Karpas-422 (cell line): Measurements from ENCODE around the gene CHCHD6. TPM values are rescaled to one million over a fixed set of nuclear protein-coding genes. Genes with fewer than 3 reads are reported as not detected.

Experiments used
- DNase-seq: peaks from one replicate; pipeline ENCODE4 v3.0.0-alpha.2; 2015
- H2AFZ ChIP-seq: fragments of 200-600 bp; sonication (generic); 2 replicates; pipeline ENCODE4 v1.6.1; 2014; ENCODE audit warnings: antibody characterized with exemption, low read length, mixed read lengths
- H3K27ac ChIP-seq: fragments of 200-600 bp; sonication (generic); 2 replicates; pipeline ENCODE4 v1.5.1; 2014; ENCODE audit warnings: mild to moderate bottlenecking, low read length, moderate library complexity
- H3K27me3 ChIP-seq: fragments of 200-600 bp; sonication (generic); 2 replicates; pipeline ENCODE4 v1.6.1; 2014; ENCODE audit warnings: low read length, mixed read lengths
- H3K36me3 ChIP-seq: fragments of 200-600 bp; sonication (generic); 2 replicates; pipeline ENCODE4 v1.6.1; 2014; ENCODE audit warnings: low read length, mixed read lengths; ENCODE audit not compliant: insufficient read depth
- H3K4me1 ChIP-seq: fragments of 200-600 bp; sonication (generic); 2 replicates; pipeline ENCODE4 v1.6.1; 2014; ENCODE audit warnings: mild to moderate bottlenecking, low read length, mixed read lengths
- H3K4me2 ChIP-seq: fragments of 200-600 bp; sonication (generic); 2 replicates; pipeline ENCODE4 v1.6.1; 2014; ENCODE audit warnings: low read length, low read depth, mild to moderate bottlenecking; ENCODE audit not compliant: poor library complexity, severe bottlenecking
- H3K4me3 ChIP-seq: fragments of 200-600 bp; sonication (generic); 2 replicates; pipeline ENCODE4 v1.5.1; 2014; ENCODE audit warnings: mild to moderate bottlenecking, antibody characterized with exemption, low read length, mixed read lengths
- H3K79me2 ChIP-seq: fragments of 200-600 bp; sonication (generic); 2 replicates; pipeline ENCODE4 v1.6.1; 2014; ENCODE audit warnings: mild to moderate bottlenecking, low read length, mixed read lengths
- H3K9ac ChIP-seq: fragments of 200-600 bp; sonication (generic); 2 replicates; pipeline ENCODE4 v1.6.0; 2014; ENCODE audit warnings: low read length
- H3K9me2 ChIP-seq: fragments of 200-600 bp; sonication (generic), shearing (Covaris generic); replicated peaks from 2 replicates; pipeline ENCODE4 v1.6.0; 2014; ENCODE audit warnings: mild to moderate bottlenecking, low read length, moderate library complexity; ENCODE audit not compliant: insufficient read depth
- H3K9me3 ChIP-seq: fragments of 300-700, 200-600 bp; sonication (generic); 2 replicates; pipeline ENCODE4 v1.6.1; 2014; ENCODE audit warnings: low read length, mixed read lengths
- H4K20me1 ChIP-seq: fragments of 200-600 bp; sonication (generic); 2 replicates; pipeline ENCODE4 v1.6.1; 2014; ENCODE audit warnings: mild to moderate bottlenecking, antibody characterized with exemption, low read length, low read depth; ENCODE audit not compliant: insufficient read depth
- total RNA-seq: library from RNA; depleted of rRNA; stranded (reverse); fragments of >200 nt; shearing (Covaris generic); gene quantifications from 2 replicates; pipeline ENCODE4 v1.2.3, GENCODE V29; 2014; ENCODE audit warnings: low replicate concordance

The CHCHD6 gene
- total RNA-seq, 1 experiment from 2014 or later = 12.8 TPM

GRCh38 chr3:126938520-126939337 lies 234.7 kb downstream of the CHCHD6 start:
- Histone ChIP-seq H3K27me3 (no peaks in the 10 kb centered on the region), H3K4me1 (no peaks in the 10 kb centered on the region), H3K4me2 (no peak overlapping the region), H3K27ac (no peak overlapping the region), H3K4me3 (no peak overlapping the region), H3K9me2 (no peaks in the 10 kb centered on the region), H2AFZ (no peak overlapping the region), H3K79me2 (no peaks in the 10 kb centered on the region), H3K9ac (no peak overlapping the region), H3K9me3 (no peaks in the 10 kb centered on the region), H4K20me1 (peaks cover 20% of the 10 kb centered on the region; the same call in 1 of the 2 replicates), H3K36me3 (no peaks in the 10 kb centered on the region)
- no peak for DNase-seq

GRCh38 chr3:126939338-126939718 lies 235.3 kb downstream of the CHCHD6 start:
- H3K4me1 ChIP-seq = no peaks in the 10 kb centered on the region
- H3K9ac ChIP-seq = no peak overlapping the region
- peaks cover 24% of the 10 kb centered on the region; the same call in 1 of the 2 replicates for H4K20me1 ChIP-seq
- no peaks in the 10 kb centered on the region for H3K79me2 ChIP-seq
- H3K9me2 ChIP-seq = no peaks in the 10 kb centered on the region
- no peak for DNase-seq
- H3K27me3 ChIP-seq = no peaks in the 10 kb centered on the region
- no peak overlapping the region for H3K4me2 ChIP-seq
- H3K9me3 ChIP-seq = no peaks in the 10 kb centered on the region
- no peaks in the 10 kb centered on the region for H3K36me3 ChIP-seq
- H3K27ac ChIP-seq = no peak overlapping the region
- H3K4me3 ChIP-seq = no peak overlapping the region
- H2AFZ ChIP-seq = no peak overlapping the region

GRCh38 chr3:126939733-126940132 lies 235.7 kb downstream of the CHCHD6 start:
- no peak overlapping the region for H3K4me2 ChIP-seq
- H3K9ac ChIP-seq = no peak overlapping the region
- no peaks in the 10 kb centered on the region for H3K4me1 ChIP-seq
- no peaks in the 10 kb centered on the region for H3K9me2 ChIP-seq
- no peaks in the 10 kb centered on the region for H3K36me3 ChIP-seq
- peaks cover 24% of the 10 kb centered on the region; the same call in 1 of the 2 replicates for H4K20me1 ChIP-seq
- H3K4me3 ChIP-seq = no peak overlapping the region
- H3K79me2 ChIP-seq = no peaks in the 10 kb centered on the region
- H3K27me3 ChIP-seq = no peaks in the 10 kb centered on the region
- no peak for DNase-seq
- H3K27ac ChIP-seq = no peak overlapping the region
- no peaks in the 10 kb centered on the region for H3K9me3 ChIP-seq
- no peak overlapping the region for H2AFZ ChIP-seq

- Histone ChIP-seq H3K9ac (no peak overlapping the region), H3K27me3 (no peaks in the 10 kb centered on the region)
Measured at GRCh38 chr3:126941721-126942270, 237.8 kb downstream of the CHCHD6 start.

GRCh38 chr3:126944089-126944965 lies 240.3 kb downstream of the CHCHD6 start:
- Histone ChIP-seq H3K36me3 (no peaks in the 10 kb centered on the region), H2AFZ (no peak overlapping the region), H3K79me2 (no peaks in the 10 kb centered on the region), H3K9me3 (no peaks in the 10 kb centered on the region), H3K27ac (no peak overlapping the region), H3K4me1 (no peaks in the 10 kb centered on the region), H3K27me3 (no peaks in the 10 kb centered on the region), H3K9ac (no peak overlapping the region), H3K4me3 (no peak overlapping the region), H4K20me1 (0 out of 2 replicates have a peak, but pooled peaks cover 15% of the 10 kb centered on the region), H3K9me2 (no peaks in the 10 kb centered on the region), H3K4me2 (no peak overlapping the region)
- DNase-seq = no peak

More at GRCh38 chr3:126941721-126942270, 237.8 kb downstream of the CHCHD6 start:
- Histone ChIP-seq H3K9me3 (no peaks in the 10 kb centered on the region), H3K79me2 (no peaks in the 10 kb centered on the region), H3K27ac (no peak overlapping the region), H2AFZ (no peak overlapping the region), H3K9me2 (no peaks in the 10 kb centered on the region), H3K4me2 (no peak overlapping the region), H3K4me3 (no peak overlapping the region), H3K4me1 (no peaks in the 10 kb centered on the region), H3K36me3 (no peaks in the 10 kb centered on the region), H4K20me1 (peaks cover 20% of the 10 kb centered on the region; the same call in 1 of the 2 replicates)
- DNase-seq = no peak

- no peaks in the 10 kb centered on the region for H3K79me2 ChIP-seq
- H3K36me3 ChIP-seq = no peaks in the 10 kb centered on the region
- H3K27me3 ChIP-seq = no peaks in the 10 kb centered on the region
- no peak for DNase-seq
- no peak overlapping the region for H3K4me3 ChIP-seq
- no peaks in the 10 kb centered on the region for H3K9me3 ChIP-seq
- H3K4me1 ChIP-seq = no peaks in the 10 kb centered on the region
- H2AFZ ChIP-seq = no peak overlapping the region
- no peak overlapping the region for H3K4me2 ChIP-seq
- 0 out of 2 replicates have a peak, but pooled peaks cover 15% of the 10 kb centered on the region for H4K20me1 ChIP-seq
- H3K9ac ChIP-seq = no peak overlapping the region
- H3K27ac ChIP-seq = no peak overlapping the region
- no peaks in the 10 kb centered on the region for H3K9me2 ChIP-seq
Measured at GRCh38 chr3:126945171-126945721, 241.2 kb downstream of the CHCHD6 start.

- no peak for DNase-seq
- Histone ChIP-seq H3K27me3 (no peaks in the 10 kb centered on the region), H3K4me2 (no peak overlapping the region), H3K4me1 (no peaks in the 10 kb centered on the region), H3K36me3 (no peaks in the 10 kb centered on the region), H3K9ac (no peak overlapping the region), H3K27ac (no peak overlapping the region), H3K9me3 (no peaks in the 10 kb centered on the region), H2AFZ (no peak overlapping the region), H4K20me1 (0 out of 2 replicates have a peak, but pooled peaks cover 15% of the 10 kb centered on the region), H3K9me2 (no peaks in the 10 kb centered on the region), H3K4me3 (no peak overlapping the region), H3K79me2 (no peaks in the 10 kb centered on the region)
Measured at GRCh38 chr3:126945891-126946290, 241.9 kb downstream of the CHCHD6 start.
